Memory B cell (primary cell): ENCODE measurements around the gene NR3C2.
"Not testable (repeated sequence)": the region's sequence is repeated elsewhere in the genome, so short reads cannot be mapped to it uniquely, and the experiment has no call there.

ENCODE experiments used
- ATAC-seq: fragments of 150-1000 bp; cut with Tn5 transposase; 2 replicates; pipeline ENCODE4 v1.10.0; 2021; ENCODE audit warnings: low read depth, mild to moderate bottlenecking, moderate library complexity
- DNase-seq, 2 donors: peaks; one replicate each; pipeline ENCODE4 v3.0.0; 2022; ENCODE audit warnings: low spot score in 2 of 2
- H3K27ac Mint-ChIP-seq: one replicate; pipeline ENCODE4 v1.8.0; 2022; ENCODE audit warnings: mild to moderate bottlenecking, moderate library complexity, mixed read lengths
- H3K27me3 Mint-ChIP-seq: one replicate; pipeline ENCODE4 v1.8.0; 2022; ENCODE audit warnings: mixed read lengths
- H3K36me3 Mint-ChIP-seq: one replicate; pipeline ENCODE4 v1.8.0; 2022; ENCODE audit warnings: mild to moderate bottlenecking, mixed read lengths
- H3K4me1 Mint-ChIP-seq: one replicate; pipeline ENCODE4 v1.8.0; 2022; ENCODE audit warnings: mixed read lengths
- H3K4me3 Mint-ChIP-seq: one replicate; pipeline ENCODE4 v1.8.0; 2022; ENCODE audit warnings: mild to moderate bottlenecking, moderate library complexity, mixed read lengths
- H3K9me3 Mint-ChIP-seq: one replicate; pipeline ENCODE4 v1.8.0; 2022; ENCODE audit warnings: mixed read lengths

NR3C2 gene

GRCh38 chr4:148151806-148152205 is 290.4 kb downstream of the NR3C2 start:
- Mint-ChIP-seq H3K9me3 (no peaks in the 10 kb centered on the region), H3K4me1 (no peaks in the 10 kb centered on the region), H3K4me3 (no peak overlapping the region), H3K36me3 (peaks cover 34% of the 10 kb centered on the region), H3K27me3 (no peaks in the 10 kb centered on the region), H3K27ac (no peak overlapping the region)
- ATAC-seq (no peak), DNase-seq (no peak)

- no peaks in the 10 kb centered on the region for H3K27me3 Mint-ChIP-seq
- H3K4me1 Mint-ChIP-seq: no peaks in the 10 kb centered on the region
- no peak overlapping the region for H3K27ac Mint-ChIP-seq
- peaks cover 34% of the 10 kb centered on the region for H3K36me3 Mint-ChIP-seq
- ATAC-seq (no peak), DNase-seq (no peak)
- H3K4me3 Mint-ChIP-seq: no peak overlapping the region
- no peaks in the 10 kb centered on the region for H3K9me3 Mint-ChIP-seq
These were observed 296.7 kb downstream of the NR3C2 start for GRCh38 chr4:148145475-148145874.

GRCh38 chr4:148143174-148143573 is 299.0 kb downstream of the NR3C2 start:
- DNase-seq (no peak), ATAC-seq (no peak)
- Mint-ChIP-seq H3K9me3 (no peaks in the 10 kb centered on the region), H3K36me3 (peaks cover 31% of the 10 kb centered on the region), H3K27me3 (no peaks in the 10 kb centered on the region), H3K4me3 (no peak overlapping the region), H3K4me1 (no peaks in the 10 kb centered on the region), H3K27ac (no peak overlapping the region)

GRCh38 chr4:148141501-148141900 is 300.7 kb downstream of the NR3C2 start:
- H3K27me3 Mint-ChIP-seq: no peaks in the 10 kb centered on the region
- H3K9me3 Mint-ChIP-seq: no peaks in the 10 kb centered on the region
- ATAC-seq (no peak), DNase-seq (no peak)
- H3K4me1 Mint-ChIP-seq: no peaks in the 10 kb centered on the region
- no peak overlapping the region for H3K4me3 Mint-ChIP-seq
- peaks cover 28% of the 10 kb centered on the region for H3K36me3 Mint-ChIP-seq
- H3K27ac Mint-ChIP-seq: no peak overlapping the region

- Mint-ChIP-seq H3K4me1 (peaks cover 5% of the 10 kb centered on the region), H3K4me3 (no peak overlapping the region), H3K9me3 (peaks cover 20% of the 10 kb centered on the region), H3K27ac (no peak overlapping the region), H3K36me3 (peaks cover 30% of the 10 kb centered on the region), H3K27me3 (no peaks in the 10 kb centered on the region)
- no peak for DNase-seq
- ATAC-seq: no peak
These were observed 315.4 kb downstream of the NR3C2 start for GRCh38 chr4:148126825-148127224.

- ATAC-seq (no peak), DNase-seq (no peak)
- Mint-ChIP-seq H3K27ac (no peak overlapping the region), H3K36me3 (peaks cover 35% of the 10 kb centered on the region), H3K4me1 (peaks cover 5% of the 10 kb centered on the region), H3K27me3 (no peaks in the 10 kb centered on the region), H3K4me3 (no peak overlapping the region), H3K9me3 (peaks cover 20% of the 10 kb centered on the region)
These were observed 317.7 kb downstream of the NR3C2 start for GRCh38 chr4:148124512-148124911.

- ATAC-seq, DNase-seq, H3K4me1 Mint-ChIP-seq, H3K4me3 Mint-ChIP-seq, H3K27ac Mint-ChIP-seq, H3K27me3 Mint-ChIP-seq: not testable (repeated sequence)
- Mint-ChIP-seq H3K9me3 (peaks cover 20% of the 10 kb centered on the region), H3K36me3 (peaks cover 41% of the 10 kb centered on the region)
These were observed 319.1 kb downstream of the NR3C2 start for GRCh38 chr4:148123161-148123560.

GRCh38 chr4:148120216-148120615 is 322.0 kb downstream of the NR3C2 start:
- H3K27me3 Mint-ChIP-seq: no peaks in the 10 kb centered on the region
- ATAC-seq (no peak), DNase-seq (no peak)
- H3K9me3 Mint-ChIP-seq: peaks cover 16% of the 10 kb centered on the region
- H3K27ac Mint-ChIP-seq: no peak overlapping the region
- peaks cover 47% of the 10 kb centered on the region for H3K36me3 Mint-ChIP-seq
- H3K4me1 Mint-ChIP-seq: peaks cover 5% of the 10 kb centered on the region
- H3K4me3 Mint-ChIP-seq: no peak overlapping the region

- no peaks in the 10 kb centered on the region for H3K27me3 Mint-ChIP-seq
- peaks cover 2% of the 10 kb centered on the region for H3K4me1 Mint-ChIP-seq
- no peak for DNase-seq
- no peak overlapping the region for H3K27ac Mint-ChIP-seq
- ATAC-seq: no peak
- H3K9me3 Mint-ChIP-seq: peaks cover 11% of the 10 kb centered on the region
- no peak overlapping the region for H3K4me3 Mint-ChIP-seq
- peaks cover 51% of the 10 kb centered on the region for H3K36me3 Mint-ChIP-seq
These were observed 323.6 kb downstream of the NR3C2 start for GRCh38 chr4:148118633-148119032.

GRCh38 chr4:148118179-148118578 is 324.0 kb downstream of the NR3C2 start:
- no peak overlapping the region for H3K4me3 Mint-ChIP-seq
- no peak for ATAC-seq
- H3K4me1 Mint-ChIP-seq: peaks cover 2% of the 10 kb centered on the region
- H3K36me3 Mint-ChIP-seq: peaks cover 49% of the 10 kb centered on the region
- DNase-seq: no peak
- H3K27me3 Mint-ChIP-seq: no peaks in the 10 kb centered on the region
- H3K27ac Mint-ChIP-seq: no peak overlapping the region
- H3K9me3 Mint-ChIP-seq: peaks cover 6% of the 10 kb centered on the region

- H3K4me3 Mint-ChIP-seq: no peak overlapping the region
- H3K9me3 Mint-ChIP-seq: no peaks in the 10 kb centered on the region
- no peak overlapping the region for H3K27ac Mint-ChIP-seq
- H3K27me3 Mint-ChIP-seq: no peaks in the 10 kb centered on the region
- H3K36me3 Mint-ChIP-seq: peaks cover 49% of the 10 kb centered on the region
- ATAC-seq: no peak
- DNase-seq: no peak
- no peaks in the 10 kb centered on the region for H3K4me1 Mint-ChIP-seq
These were observed 325.2 kb downstream of the NR3C2 start for GRCh38 chr4:148116969-148117368.

GRCh38 chr4:148116264-148116663 is 325.9 kb downstream of the NR3C2 start:
- no peaks in the 10 kb centered on the region for H3K27me3 Mint-ChIP-seq
- H3K9me3 Mint-ChIP-seq: no peaks in the 10 kb centered on the region
- no peaks in the 10 kb centered on the region for H3K4me1 Mint-ChIP-seq
- ATAC-seq (no peak), DNase-seq (no peak)
- no peak overlapping the region for H3K27ac Mint-ChIP-seq
- H3K4me3 Mint-ChIP-seq: no peak overlapping the region
- H3K36me3 Mint-ChIP-seq: peaks cover 50% of the 10 kb centered on the region

- no peak overlapping the region for H3K27ac Mint-ChIP-seq
- no peak for ATAC-seq
These were observed 327.8 kb downstream of the NR3C2 start for GRCh38 chr4:148114436-148114835.

GRCh38 chr4:148112231-148112982 is 329.8 kb downstream of the NR3C2 start:
- Mint-ChIP-seq H3K36me3 (peaks cover 43% of the 10 kb centered on the region), H3K27ac (no peak overlapping the region), H3K27me3 (no peaks in the 10 kb centered on the region), H3K4me1 (no peaks in the 10 kb centered on the region), H3K9me3 (peaks cover 2% of the 10 kb centered on the region), H3K4me3 (no peak overlapping the region)
- no peak for DNase-seq
- no peak for ATAC-seq

More at GRCh38 chr4:148114436-148114835, 327.8 kb downstream of the NR3C2 start:
- Mint-ChIP-seq H3K27me3 (no peaks in the 10 kb centered on the region), H3K4me1 (no peaks in the 10 kb centered on the region), H3K4me3 (no peak overlapping the region), H3K9me3 (no peaks in the 10 kb centered on the region), H3K36me3 (peaks cover 48% of the 10 kb centered on the region)
- DNase-seq: no peak

GRCh38 chr4:148110169-148110568 is 332.0 kb downstream of the NR3C2 start:
- H3K4me3 Mint-ChIP-seq: no peak overlapping the region
- DNase-seq (no peak), ATAC-seq (no peak)
- no peak overlapping the region for H3K27ac Mint-ChIP-seq
- peaks cover 2% of the 10 kb centered on the region for H3K9me3 Mint-ChIP-seq
- peaks cover 3% of the 10 kb centered on the region for H3K4me1 Mint-ChIP-seq
- peaks cover 56% of the 10 kb centered on the region for H3K36me3 Mint-ChIP-seq
- no peaks in the 10 kb centered on the region for H3K27me3 Mint-ChIP-seq
